Activated CD8-positive, alpha-beta memory T cell treated with anti-CD3 and anti-CD28 coated beads for 36 hours (primary cell): ENCODE results near the gene PTK7. TPM values are rescaled to one million over a fixed set of nuclear protein-coding genes. Genes with fewer than 3 reads are reported as not detected.
"Not testable (repeated sequence)": the region's sequence is repeated elsewhere in the genome, so short reads cannot be mapped to it uniquely, and the experiment has no call there.

Experiments used
- CTCF ChIA-PET: fragments of 350-600 bp; sonication (Branson Sonifier 250); formaldehyde crosslinking; loops from one replicate; lab custom pipeline; 2021; ENCODE audit warnings: antibody characterized with exemption; lab: Charles Lee
- POLR2A ChIA-PET: fragments of 350-600 bp; sonication (Branson Sonifier 250); formaldehyde crosslinking; loops from one replicate; lab custom pipeline; 2021; ENCODE audit warnings: antibody characterized with exemption; lab: Charles Lee
- total RNA-seq, 2 experiments: library from RNA; stranded (reverse); gene quantifications; one replicate each; pipeline ENCODE4 v1.2.3, GENCODE V29; 2021

PTK7 gene
- total RNA-seq, 2 experiments from 2014 or later: 1.2 to 1.6 TPM

DNA sequence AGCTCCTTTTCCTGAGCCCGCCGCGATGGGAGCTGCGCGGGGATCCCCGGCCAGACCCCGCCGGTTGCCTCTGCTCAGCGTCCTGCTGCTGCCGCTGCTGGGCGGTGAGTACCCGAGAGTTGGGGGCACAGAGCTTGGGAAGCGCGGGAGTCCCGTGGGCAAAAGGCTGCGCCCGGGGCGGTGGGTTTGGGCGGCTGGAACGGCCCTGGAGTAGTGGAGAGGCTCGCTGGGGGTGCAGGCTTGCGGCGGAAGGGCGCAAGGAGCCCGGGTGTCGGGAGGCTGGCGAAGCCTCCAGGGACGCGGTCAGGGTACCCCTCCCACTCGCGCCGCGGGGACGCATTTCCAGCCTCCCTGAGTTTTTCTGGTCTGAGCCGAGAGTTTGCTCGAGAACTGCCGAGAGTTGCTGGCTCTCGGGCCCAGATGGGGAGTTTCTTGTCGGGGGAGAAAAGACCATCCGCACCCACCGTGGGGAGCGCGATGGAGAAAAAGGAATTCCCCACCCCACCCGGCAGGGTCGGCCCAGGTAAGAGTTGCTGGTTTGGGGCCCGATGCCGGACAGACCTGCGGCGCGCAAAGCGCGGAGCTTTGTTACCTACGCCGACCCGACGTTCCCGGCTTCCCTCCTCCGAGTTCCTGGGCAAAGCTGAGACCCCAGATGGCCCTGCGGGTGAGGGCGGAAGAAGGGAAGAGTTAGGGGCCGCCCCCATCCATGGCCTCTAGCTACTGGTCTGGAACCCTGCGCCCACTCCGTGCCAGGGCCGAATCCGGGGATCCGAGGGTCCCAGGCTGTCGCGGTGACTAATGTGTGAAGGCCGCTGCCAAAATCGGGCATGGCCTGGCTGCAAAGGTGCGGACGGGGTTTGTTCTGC is 584 bp downstream of the PTK7 start:
- ChIA-PET CTCF (interaction anchor here (0.6 to 1.5 kb wide), 2 partner anchors 17 to 67 kb away, joined by 3 to 4 read pairs; no protein-coding TSS in a partner anchor), POLR2A (interaction anchor here (0.7 kb wide), 1 partner anchor 66 kb away, joined by 6 read pairs; no protein-coding TSS in a partner anchor)

DNA sequence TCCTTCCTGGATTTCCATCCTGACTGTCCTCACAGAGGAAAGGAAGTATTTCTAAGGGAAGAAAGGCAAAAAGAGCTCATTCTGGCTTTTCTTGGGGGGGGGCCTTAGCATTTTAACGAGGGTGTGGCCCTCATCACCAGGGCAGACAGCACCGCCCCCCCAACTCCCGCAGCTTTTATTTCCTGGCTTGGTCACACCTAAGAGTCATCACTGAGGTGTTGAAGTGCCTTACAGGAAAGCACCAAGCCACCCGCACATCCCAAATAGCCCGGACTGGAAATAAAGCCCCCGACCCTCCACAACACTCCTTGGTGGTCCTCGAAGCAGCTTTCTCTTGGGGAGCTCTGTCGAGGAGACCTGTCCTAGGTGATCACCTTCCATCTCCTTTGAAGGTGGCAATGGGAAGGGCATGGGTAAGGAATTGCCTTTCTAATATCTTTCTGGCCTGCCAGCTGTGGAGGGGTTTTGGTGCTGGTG is 1.3 kb downstream of the PTK7 start:
- ChIA-PET CTCF (interaction anchor here (0.6 kb wide), 1 partner anchor 16 kb away, joined by 3 read pairs; no protein-coding TSS in a partner anchor), POLR2A (no interaction called here)

DNA sequence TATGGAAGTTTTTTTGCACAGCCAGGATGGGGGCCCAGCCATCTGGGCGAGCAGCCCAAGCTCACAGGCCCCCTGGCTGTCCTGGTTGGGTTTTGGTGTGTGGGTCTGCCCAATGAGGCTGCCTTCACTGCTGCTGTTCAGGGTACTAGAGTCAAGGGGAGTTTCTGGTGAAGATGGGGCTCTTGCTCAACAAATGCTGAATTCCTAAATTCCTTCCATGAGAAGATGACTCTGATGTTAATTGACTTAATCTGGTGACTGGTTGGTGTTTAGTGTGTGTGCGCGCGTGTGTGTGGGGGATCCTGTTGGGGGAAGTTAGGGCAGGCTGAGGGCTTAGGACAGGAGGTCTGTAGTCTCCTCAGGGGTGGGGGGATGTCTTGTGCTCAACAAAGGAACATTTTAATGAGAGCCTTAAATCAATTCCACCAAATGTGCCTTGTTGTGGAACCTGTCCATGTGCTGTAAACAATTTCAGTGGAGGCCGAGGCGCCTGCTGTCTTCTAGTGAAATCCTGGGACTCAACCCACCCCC is 1.9 kb downstream of the PTK7 start:
- ChIA-PET CTCF (no interaction called here), POLR2A (no interaction called here)

DNA sequence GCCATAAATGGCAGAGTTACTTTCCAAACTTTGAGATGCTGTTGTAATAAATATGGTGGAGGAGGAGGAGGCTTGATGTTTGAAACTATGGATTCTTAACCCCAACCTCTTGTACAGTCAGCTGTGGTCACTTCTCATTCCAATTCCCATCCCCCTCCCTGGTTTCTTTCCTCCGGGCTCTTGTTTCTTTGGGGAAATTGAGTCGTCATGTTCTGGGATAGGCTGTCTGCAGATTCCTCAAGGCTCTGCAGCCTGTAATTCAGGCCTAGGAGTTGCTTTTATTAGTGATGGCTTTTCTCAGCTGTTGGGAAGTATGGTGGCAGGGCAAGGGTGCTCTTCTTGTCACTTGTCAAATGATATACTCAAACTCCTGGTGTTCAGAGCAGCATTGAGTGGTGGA is 2.6 kb downstream of the PTK7 start:
- ChIA-PET POLR2A (no interaction called here), CTCF (no interaction called here)

DNA sequence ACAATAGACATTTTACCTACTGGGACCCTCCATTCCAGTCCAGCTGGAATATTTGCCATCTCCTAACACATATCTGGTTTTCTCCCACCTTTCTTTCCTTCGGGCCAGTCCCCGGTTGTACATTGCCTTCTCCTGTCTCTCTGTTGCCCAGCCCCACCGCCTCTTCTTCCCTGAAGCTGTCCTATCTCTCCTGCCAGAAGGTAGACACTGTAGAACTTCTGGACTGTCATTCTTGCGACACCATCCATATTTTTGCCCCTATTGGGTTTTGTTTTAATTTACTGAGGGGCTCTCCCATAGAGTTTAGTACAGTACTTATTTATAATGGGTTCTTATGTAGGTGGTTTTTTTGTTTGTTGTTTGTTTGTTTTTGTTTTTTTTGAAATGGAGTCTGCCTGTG is 4.9 kb downstream of the PTK7 start:
- POLR2A ChIA-PET: no interaction called here

DNA sequence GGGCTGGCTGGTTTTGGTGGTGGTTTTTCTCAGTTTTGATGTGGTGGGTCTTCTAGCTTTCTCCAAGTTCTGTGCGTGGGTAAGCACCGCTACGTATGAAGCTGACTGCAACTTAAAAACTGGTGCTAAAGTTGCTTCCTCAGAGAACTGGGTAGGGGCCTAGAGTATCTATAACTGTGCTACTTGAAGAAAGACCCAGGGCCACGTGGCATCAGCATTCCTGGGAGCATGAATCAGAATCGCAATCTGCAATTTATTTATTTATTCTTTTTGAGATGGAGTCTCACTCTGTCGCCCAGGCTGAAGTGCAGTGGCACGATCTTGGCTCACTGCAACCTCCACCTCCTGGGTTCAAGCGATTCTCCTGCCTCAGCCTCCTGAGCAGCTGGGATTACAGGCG is 5.8 kb downstream of the PTK7 start:
- CTCF ChIA-PET, POLR2A ChIA-PET: not testable (repeated sequence)

More for the DNA sequence above, 4.9 kb downstream of the PTK7 start:
- CTCF ChIA-PET: no interaction called here

DNA sequence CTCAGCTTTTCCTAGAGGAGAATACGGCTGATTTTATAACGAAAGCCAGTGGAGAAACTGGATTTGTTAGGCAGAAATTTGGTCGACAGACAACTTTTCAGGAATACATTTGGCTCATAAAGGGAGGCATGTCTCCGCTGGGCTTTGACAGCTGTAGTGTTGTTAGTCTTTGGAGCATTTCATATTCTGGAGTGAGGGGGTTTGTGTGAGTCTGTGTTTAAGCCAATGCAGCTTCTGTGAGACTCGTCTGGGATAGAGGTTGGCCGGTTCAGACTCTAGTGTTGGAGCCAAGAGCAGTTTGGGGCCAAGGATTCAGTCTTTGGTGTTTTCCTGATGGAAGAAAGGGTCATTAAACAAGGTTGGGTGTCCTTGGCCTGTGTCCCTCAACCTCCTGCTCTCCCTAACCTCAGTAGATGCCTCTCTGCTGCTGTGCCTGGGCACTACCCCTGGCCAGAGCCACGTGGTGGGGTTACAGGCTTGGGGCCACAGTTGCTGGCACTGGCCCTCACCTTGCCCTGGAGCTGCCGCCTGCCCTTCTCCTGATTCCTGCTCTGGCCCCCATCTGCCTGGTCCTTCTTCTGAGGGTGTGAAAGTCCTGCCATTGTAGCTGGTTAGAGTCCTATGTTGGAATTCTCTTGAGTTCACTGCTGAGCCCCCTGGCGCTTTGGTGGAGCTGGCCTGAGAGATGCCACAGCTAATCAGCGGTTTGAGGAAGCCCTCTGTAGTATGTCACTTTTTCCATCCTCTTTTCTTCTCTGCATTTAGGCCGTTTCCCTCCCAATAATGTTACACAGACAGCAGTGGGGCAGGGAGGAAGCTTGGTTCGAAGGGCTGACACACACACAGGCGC is 6.9 kb downstream of the PTK7 start:
- ChIA-PET POLR2A (no interaction called here), CTCF (no interaction called here)

DNA sequence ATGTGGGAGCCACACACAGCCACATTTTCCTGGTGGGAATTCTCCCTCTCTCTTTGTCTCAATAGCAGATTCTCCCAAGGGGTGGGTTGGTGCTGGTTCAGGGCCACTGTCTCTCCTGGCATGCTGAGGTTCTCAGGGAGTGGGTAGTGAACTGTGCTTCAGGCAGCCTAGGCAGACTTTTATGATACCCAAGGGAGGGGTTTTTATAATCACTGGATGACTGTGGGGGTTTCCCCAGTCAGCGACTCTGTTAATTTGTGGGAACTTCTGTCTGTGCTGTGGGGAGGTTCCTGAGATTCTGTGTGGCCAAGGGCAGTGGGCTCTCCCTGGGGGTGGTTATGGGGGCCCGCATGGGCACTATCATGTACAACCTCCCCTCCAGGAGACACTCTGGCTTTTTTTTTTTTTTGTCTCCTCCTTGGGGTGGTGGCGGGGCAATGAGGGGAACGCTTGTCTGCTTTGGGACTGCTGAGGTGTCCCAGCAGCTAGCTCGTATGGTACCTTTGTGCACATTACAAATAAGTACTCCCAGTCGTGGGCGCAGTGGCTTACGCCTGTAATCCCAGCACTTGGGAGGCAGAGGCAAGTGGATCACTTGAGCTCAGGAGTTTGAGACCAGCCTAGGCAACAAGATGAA is 10.0 kb downstream of the PTK7 start:
- CTCF ChIA-PET: interaction anchor here (1.6 kb wide), 1 partner anchor 17 kb away, joined by 4 read pairs; no protein-coding TSS in a partner anchor

DNA sequence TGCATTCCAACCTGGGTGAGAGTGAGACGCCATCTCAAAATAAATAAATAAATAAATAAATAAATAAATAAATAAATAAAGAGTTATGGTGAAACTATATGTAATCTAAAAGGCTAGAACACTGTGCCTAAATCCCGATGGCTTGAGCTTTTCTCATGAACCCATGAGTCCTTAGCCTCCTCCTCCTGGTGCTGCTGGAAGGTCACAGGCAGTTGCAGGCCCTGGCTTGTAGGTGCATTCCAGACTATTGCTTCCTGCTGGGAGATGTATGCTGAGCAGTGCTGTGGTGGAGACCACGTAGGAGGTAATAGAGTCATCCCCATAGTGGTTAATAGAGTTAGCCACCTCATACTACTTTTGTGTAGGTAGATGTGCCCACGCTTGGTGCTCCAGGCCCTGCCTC is 12.5 kb downstream of the PTK7 start:
- CTCF ChIA-PET: no interaction called here
- POLR2A ChIA-PET: no interaction called here

More for the DNA sequence above, 10.0 kb downstream of the PTK7 start:
- POLR2A ChIA-PET: no interaction called here

DNA sequence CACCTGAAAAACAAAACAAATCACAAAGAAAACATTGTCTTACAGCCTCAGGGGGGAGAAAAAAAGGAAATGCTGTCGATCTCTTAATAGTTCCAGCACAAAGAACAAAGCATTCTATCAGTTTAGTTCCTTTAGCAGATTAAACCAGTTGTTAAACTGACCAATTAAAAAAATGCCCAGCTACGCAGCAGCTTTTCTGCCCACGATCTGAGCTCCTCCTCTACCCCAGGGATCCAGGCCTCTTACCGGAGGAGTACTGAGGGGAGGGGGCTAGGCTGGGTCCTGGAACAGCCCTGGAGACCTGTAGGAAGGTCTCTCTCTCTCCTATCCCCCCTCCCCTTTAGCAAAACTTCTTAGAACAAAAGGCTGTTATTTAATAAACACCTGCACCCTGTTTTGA is 13.4 kb downstream of the PTK7 start:
- ChIA-PET POLR2A (no interaction called here), CTCF (no interaction called here)

DNA sequence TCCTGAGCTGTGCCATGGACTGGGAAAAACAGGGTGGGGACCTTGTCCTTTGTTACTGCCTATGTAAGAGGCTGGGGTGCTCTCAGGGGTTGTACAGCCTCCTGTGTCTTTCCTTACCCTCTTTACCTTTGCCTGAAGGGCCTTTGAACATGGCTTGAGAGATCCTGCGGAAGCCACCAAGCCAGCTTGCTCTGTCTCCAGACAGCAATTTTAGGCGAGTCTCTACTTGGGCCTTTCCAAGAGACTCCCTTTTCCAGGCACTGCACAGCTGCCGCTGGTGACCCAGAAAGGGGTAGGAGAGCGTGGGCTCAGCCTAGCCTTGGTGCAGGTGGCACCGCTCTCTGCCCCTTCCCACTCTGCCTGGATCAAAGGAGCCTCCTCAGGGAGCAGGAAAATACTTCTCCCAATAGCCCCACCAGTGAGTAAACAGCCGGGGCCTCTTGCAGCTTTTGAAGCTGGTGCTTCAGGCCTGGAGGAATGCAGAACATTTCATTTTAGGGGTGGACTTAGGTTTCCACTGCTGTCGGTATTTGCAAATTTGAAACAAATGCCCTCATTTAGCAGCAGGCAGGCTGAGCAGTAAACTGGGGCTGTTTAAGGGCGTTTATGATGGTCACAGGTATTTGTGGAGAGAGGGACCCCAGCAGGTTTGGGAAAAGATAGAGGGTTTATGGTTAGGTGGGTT is 13.9 kb downstream of the PTK7 start:
- CTCF ChIA-PET: no interaction called here
- POLR2A ChIA-PET: no interaction called here

DNA sequence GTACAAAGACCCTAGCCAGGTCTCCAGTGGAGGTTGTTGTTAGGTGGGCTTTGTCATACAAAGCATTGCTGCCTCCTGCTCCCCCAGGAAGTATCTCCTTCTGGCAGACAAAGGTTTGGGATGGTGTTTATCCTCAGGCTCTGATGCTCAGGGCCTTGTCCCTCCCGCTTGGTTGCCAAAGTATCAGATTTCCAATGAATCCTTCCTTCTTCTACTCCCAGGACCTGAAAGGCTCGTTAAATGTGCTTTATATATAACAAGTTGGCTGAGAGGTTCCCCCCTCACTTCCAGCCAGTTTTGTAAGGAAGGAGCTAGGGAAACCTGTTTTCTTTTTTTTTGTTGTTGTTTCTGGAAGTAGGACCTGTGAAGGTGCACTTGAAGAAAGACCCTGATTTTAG is 14.4 kb downstream of the PTK7 start:
- POLR2A ChIA-PET: no interaction called here

DNA sequence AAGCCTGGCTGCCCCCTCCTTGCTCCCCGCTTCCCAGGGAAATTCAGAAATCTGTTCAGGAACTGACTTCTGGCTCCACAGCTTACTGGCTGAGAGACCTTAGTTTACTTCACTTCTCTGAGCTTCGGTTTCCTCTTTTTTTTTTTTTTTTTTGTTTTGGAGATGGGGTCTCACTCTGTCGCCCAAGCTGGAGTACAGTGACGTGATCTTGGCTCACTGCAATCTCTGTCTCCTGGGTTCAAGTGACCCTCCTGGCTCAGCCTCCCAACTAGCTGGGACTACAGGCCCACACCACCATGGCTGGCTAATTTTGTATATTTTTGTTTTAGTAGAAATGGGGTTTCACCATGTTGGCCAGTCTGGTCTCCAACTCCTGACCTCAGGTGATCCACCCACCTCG is 14.9 kb downstream of the PTK7 start:
- ChIA-PET POLR2A (no interaction called here), CTCF (no interaction called here)

More for the DNA sequence above, 14.4 kb downstream of the PTK7 start:
- CTCF ChIA-PET: no interaction called here

DNA sequence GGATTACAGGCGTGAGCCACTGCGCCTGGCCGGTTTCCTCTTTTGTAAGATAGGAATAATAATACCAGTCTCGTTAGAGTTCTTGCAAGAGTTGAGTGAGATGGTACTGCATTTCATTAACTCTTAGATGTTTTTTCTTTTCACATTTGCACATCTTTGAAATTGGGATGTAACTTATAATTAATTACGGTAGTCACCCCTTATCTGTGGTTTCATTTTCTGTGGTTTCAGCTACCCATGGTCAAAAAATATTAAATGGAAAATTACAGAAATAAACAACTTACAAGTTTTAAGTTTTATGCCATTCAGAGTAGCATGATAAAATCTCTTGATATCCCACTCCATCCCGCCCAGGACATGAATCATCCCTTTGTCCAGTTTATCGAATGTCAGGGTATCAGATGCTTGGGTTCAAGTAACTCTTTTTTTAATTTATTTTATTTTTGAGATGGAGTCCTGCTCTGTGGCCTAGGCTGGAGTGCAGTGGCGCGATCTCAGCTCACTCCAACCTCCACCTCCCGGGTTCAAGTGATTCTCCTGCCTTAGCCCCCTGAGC is 15.4 kb downstream of the PTK7 start:
- POLR2A ChIA-PET: no interaction called here
- CTCF ChIA-PET: no interaction called here

DNA sequence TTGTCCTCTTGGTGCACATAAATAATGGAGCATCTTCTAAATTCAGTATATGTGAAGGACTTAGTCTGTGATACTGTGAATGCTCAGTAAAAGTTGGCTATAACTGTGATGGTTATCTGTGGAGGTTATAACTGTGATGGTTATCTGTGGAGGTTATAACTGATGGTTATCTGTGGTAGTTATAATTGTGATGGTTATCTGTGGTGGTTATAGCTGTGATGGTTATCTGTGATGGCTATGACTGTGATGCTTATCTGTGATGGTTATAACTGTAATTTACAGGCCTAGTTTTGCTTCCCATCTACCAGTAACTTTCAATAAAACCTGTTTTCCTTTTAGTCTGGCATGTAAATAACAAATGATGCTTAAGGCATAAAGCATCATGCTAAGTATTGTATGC is 16.5 kb downstream of the PTK7 start:
- POLR2A ChIA-PET: no interaction called here
- CTCF ChIA-PET: no interaction called here

DNA sequence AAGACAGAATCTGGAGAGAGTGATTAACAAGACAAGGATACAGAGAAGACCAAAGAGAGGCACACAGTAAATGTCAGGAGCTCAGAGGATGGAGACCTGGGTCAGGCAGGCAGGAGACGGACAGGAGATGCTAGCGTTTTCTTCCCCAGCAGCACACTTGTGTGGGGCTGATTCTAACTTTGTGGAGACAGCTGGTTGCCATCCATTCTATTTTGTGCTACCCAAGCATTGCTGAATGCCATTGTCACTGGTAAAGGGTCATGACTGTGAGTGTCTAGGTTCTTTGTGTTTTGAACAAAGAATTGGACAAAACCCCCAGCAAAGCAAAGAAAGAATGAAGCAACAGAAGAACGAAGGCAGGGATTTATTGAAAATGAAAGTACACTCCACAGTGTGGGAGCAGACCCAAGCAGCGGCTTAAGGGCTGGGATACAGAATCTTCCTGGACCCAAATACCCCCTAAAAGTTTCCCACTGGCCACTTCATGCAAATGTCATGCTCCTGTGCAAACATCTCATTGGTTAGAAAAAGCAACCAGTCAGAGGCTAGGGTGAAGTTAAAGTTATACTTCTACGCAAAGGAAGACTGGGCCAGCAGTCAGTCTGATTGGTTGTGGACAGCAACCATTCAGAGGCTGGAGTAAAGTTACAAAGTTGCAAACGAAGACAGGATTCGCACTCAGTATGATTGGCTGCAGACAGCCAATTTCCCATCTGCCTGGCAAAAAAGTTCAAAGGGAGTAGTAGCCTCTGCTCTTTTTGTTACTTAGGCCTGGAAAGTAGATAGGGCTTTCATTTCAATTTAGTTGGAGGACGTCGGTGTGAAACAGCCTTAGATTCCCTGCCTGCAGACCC is 17.5 kb downstream of the PTK7 start:
- ChIA-PET POLR2A (interaction anchor here (0.6 kb wide), 1 partner anchor 71 kb away, joined by 4 read pairs; no protein-coding TSS in a partner anchor), CTCF (interaction anchor here (0.5 kb wide), 1 partner anchor 17 kb away, joined by 3 read pairs; no protein-coding TSS in a partner anchor)

DNA sequence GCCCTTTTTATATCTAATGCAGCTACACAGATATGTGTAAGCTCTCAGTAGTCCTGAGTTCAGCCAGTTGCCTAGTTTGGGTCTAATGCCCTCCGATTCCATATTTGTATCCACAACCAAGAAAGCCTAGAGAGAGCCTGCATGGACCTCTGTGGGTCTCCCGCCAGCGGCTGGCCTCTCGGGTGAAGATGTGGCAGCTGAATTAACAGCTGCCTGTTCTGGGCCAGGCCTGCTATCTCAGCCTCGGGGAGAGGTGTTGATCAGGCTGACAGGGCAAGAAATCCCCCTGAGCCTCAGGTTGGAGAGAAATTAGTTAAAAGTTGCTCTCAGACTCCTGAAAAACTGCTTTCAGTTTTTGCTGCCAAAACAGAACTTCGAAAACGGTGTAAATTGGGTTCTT is 19.8 kb downstream of the PTK7 start:
- CTCF ChIA-PET: no interaction called here
- POLR2A ChIA-PET: no interaction called here
